GM23338 (cell line): Measurements from ENCODE around the gene PTPRA. TPM values are rescaled to one million over a fixed set of nuclear protein-coding genes. Genes with fewer than 3 reads are reported as not detected.

Experiments used
- ATAC-seq: fragments of 200-7000 bp; cut with Tn5 transposase; 3 replicates; pipeline ENCODE4 v1.9.1; 2020
- DNase-seq: peaks from one replicate; pipeline ENCODE4 v3.0.0-alpha.2; 2015; ENCODE audit warnings: low spot score
- H2AFZ ChIP-seq: fragments of 200-600 bp; sonication (generic); 2 replicates; pipeline ENCODE4 v1.8.0; 2016; ENCODE audit warnings: antibody characterized with exemption, mild to moderate bottlenecking, moderate library complexity
- H3F3A ChIP-seq: fragments of 200-600 bp; sonication (generic); replicated peaks from 2 replicates; pipeline ENCODE4 v1.8.0; 2017; ENCODE audit warnings: antibody characterized with exemption, mixed run types, low read depth
- H3K27ac ChIP-seq: fragments of 200-600 bp; sonication (generic); 2 replicates; pipeline ENCODE4 v1.6.1; 2016; ENCODE audit warnings: low read depth
- H3K27me3 ChIP-seq: fragments of 200-600 bp; sonication (generic); 2 replicates; pipeline ENCODE4 v1.8.0; 2016; ENCODE audit warnings: mild to moderate bottlenecking, mixed run types, moderate library complexity; ENCODE audit not compliant: insufficient read depth
- H3K36me3 ChIP-seq: fragments of 200-600 bp; sonication (generic); 2 replicates; pipeline ENCODE4 v1.8.0; 2016; ENCODE audit warnings: mild to moderate bottlenecking; ENCODE audit not compliant: insufficient read depth
- H3K4me1 ChIP-seq: fragments of 200-600 bp; sonication (generic); 2 replicates; pipeline ENCODE4 v1.8.0; 2016; ENCODE audit warnings: mild to moderate bottlenecking, moderate library complexity; ENCODE audit not compliant: insufficient read depth
- H3K4me2 ChIP-seq: fragments of 200-600 bp; sonication (generic); 2 replicates; pipeline ENCODE4 v1.7.1; 2017; ENCODE audit warnings: mixed run types
- H3K4me3 ChIP-seq: fragments of 200-600 bp; sonication (generic); 2 replicates; pipeline ENCODE4 v1.6.1; 2016; ENCODE audit warnings: mixed run types
- H3K79me2 ChIP-seq: fragments of 200-600 bp; sonication (generic); replicated peaks from 2 replicates; pipeline ENCODE4 v1.8.0; 2017; ENCODE audit warnings: mild to moderate bottlenecking; ENCODE audit not compliant: insufficient read depth
- H3K9me2 ChIP-seq: fragments of 200-600 bp; sonication (generic); 2 replicates; pipeline ENCODE4 v1.8.0; 2017; ENCODE audit not compliant: insufficient read depth
- H4K20me1 ChIP-seq: fragments of 200-600 bp; sonication (generic); replicated peaks from 2 replicates; pipeline ENCODE4 v1.8.0; 2017; ENCODE audit warnings: mild to moderate bottlenecking; ENCODE audit not compliant: insufficient read depth
- H3K27ac Mint-ChIP-seq: 2 replicates; pipeline ENCODE4 v1.8.0; 2020; ENCODE audit warnings: inconsistent platforms, mild to moderate bottlenecking, moderate library complexity, mixed read lengths
- H3K27me3 Mint-ChIP-seq: 3 replicates; pipeline ENCODE4 v1.8.0; 2022; ENCODE audit warnings: low read depth, mild to moderate bottlenecking, moderate library complexity, mixed read lengths, inconsistent platforms; ENCODE audit not compliant: insufficient read depth, poor library complexity
- H3K36me3 Mint-ChIP-seq: 3 replicates; pipeline ENCODE4 v1.8.0; 2021; ENCODE audit warnings: low read depth, mild to moderate bottlenecking, inconsistent platforms, moderate library complexity, mixed read lengths
- H3K4me1 Mint-ChIP-seq: 3 replicates; pipeline ENCODE4 v1.8.0; 2020; ENCODE audit warnings: mild to moderate bottlenecking, inconsistent platforms, mixed read lengths
- H3K4me3 Mint-ChIP-seq: 3 replicates; pipeline ENCODE4 v1.8.0; 2021; ENCODE audit warnings: moderate library complexity, mild to moderate bottlenecking, inconsistent platforms, mixed read lengths
- H3K9me3 Mint-ChIP-seq: 3 replicates; pipeline ENCODE4 v1.8.0; 2020; ENCODE audit warnings: moderate library complexity, mild to moderate bottlenecking, inconsistent platforms, mixed read lengths
- CREB1 ChIP-seq: fragments of 250-450 bp; sonication (Bioruptor Pico); IDR thresholded peaks from 2 replicates; pipeline ENCODE4 v1.5.0; 2020; ENCODE audit warnings: low read depth, mild to moderate bottlenecking, moderate library complexity
- ETS1 ChIP-seq: IDR thresholded peaks from 2 replicates; pipeline ENCODE4 v1.6.1; 2016; ENCODE audit warnings: antibody characterized with exemption
- EZH2 ChIP-seq: fragments of 200-600 bp; sonication (generic); IDR thresholded peaks from one replicate; pipeline ENCODE4 v1.8.0; 2017; ENCODE audit warnings: antibody characterized with exemption, mild to moderate bottlenecking, low read depth; ENCODE audit not compliant: unreplicated experiment
- EZH2phosphoT487 ChIP-seq: fragments of 200-600 bp; sonication (generic); IDR thresholded peaks from one replicate; pipeline ENCODE4 v1.8.1; 2018; ENCODE audit warnings: antibody characterized with exemption; ENCODE audit not compliant: unreplicated experiment
- JUNB ChIP-seq: IDR thresholded peaks from one replicate; pipeline ENCODE4 v1.6.1; 2016; ENCODE audit warnings: antibody characterized with exemption; ENCODE audit not compliant: unreplicated experiment
- NANOG ChIP-seq: IDR thresholded peaks from 2 replicates; pipeline ENCODE4 v1.6.1; 2016; ENCODE audit warnings: antibody characterized with exemption, borderline replicate concordance
- POLR2AphosphoS5 ChIP-seq: IDR thresholded peaks from 2 replicates; pipeline ENCODE4 v1.6.1; 2016; ENCODE audit warnings: antibody characterized with exemption, low read depth
- REST ChIP-seq: IDR thresholded peaks from one replicate; pipeline ENCODE4 v1.6.1; 2018; ENCODE audit warnings: antibody characterized with exemption; ENCODE audit not compliant: unreplicated experiment
- ZNF114 ChIP-seq: fragments of 250-450 bp; sonication (Bioruptor Pico); IDR thresholded peaks from 2 replicates; pipeline ENCODE4 v1.5.0; 2020; ENCODE audit warnings: mild to moderate bottlenecking, moderate library complexity
- ZNF462 ChIP-seq: fragments of 250-450 bp; sonication (Bioruptor Pico); IDR thresholded peaks from 2 replicates; pipeline ENCODE4 v1.5.0; 2020; ENCODE audit warnings: mild to moderate bottlenecking, moderate library complexity
- polyA plus RNA-seq: library from polyadenylated mRNA; unstranded; fragments of >200 nt; fragmentation: Nextera tagmentation; extraction: Ambion mirVana; gene quantifications from 2 replicates; pipeline ENCODE4 v1.2.1, GENCODE V29; 2016
- total RNA-seq: library from RNA; depleted of rRNA; stranded (reverse); fragments of >200 nt; shearing (Covaris generic); gene quantifications from 2 replicates; pipeline ENCODE4 v1.2.3, GENCODE V29; 2014

The PTPRA gene
- total and polyA plus RNA-seq, 2 experiments from 2014 or later = 37.8 to 39.3 TPM

GRCh38 chr20:2834401-2835110, 38.7 kb upstream of the PTPRA start:
- no peak overlapping the region for H3K27ac ChIP-seq
- H3K36me3 ChIP-seq = no peaks in the 10 kb centered on the region
- ATAC-seq = no peak
- H4K20me1 ChIP-seq = no peaks in the 10 kb centered on the region
- Mint-ChIP-seq H3K4me3 (no peak overlapping the region), H3K36me3 (peaks cover 3% of the 10 kb centered on the region), H3K27ac (no peak overlapping the region), H3K9me3 (peaks cover 3% of the 10 kb centered on the region; the same call in 2 of the 3 replicates), H3K27me3 (peaks cover 16% of the 10 kb centered on the region), H3K4me1 (peaks cover 2% of the 10 kb centered on the region; the same call in 2 of the 3 replicates)
- no peaks in the 10 kb centered on the region for H3F3A ChIP-seq
- H3K9me2 ChIP-seq = no peaks in the 10 kb centered on the region
- peaks cover 6% of the 10 kb centered on the region for H3K27me3 ChIP-seq
- H3K4me2 ChIP-seq = no peak overlapping the region
- no peak for DNase-seq
- H3K4me1 ChIP-seq = no peaks in the 10 kb centered on the region
- TF ChIP-seq CREB1 (CRISPR knock-in tag) (no peak), EZH2 (no peak), REST (no peak), POLR2AphosphoS5 (no peak), ZNF462 (CRISPR knock-in tag) (no peak), JUNB (no peak), EZH2phosphoT487 (no peak), ETS1 (no peak), ZNF114 (CRISPR knock-in tag) (no peak), NANOG (no peak)
- no peaks in the 10 kb centered on the region for H3K79me2 ChIP-seq
- no peak overlapping the region for H3K4me3 ChIP-seq
- no peak overlapping the region for H2AFZ ChIP-seq
